Renal cortical epithelial cell (primary cell): ENCODE data around the gene SPEM3. TPM values are rescaled to one million over a fixed set of nuclear protein-coding genes. Genes with fewer than 3 reads are reported as not detected.

Experiments used
- DNase-seq: peaks from one replicate; pipeline ENCODE4 v3.0.0-alpha.2; 2011; ENCODE audit warnings: low read depth
- total RNA-seq: library from RNA; depleted of rRNA; stranded (reverse); fragments of >200 nt; gene quantifications from 2 replicates; pipeline ENCODE4 v1.2.3, GENCODE V29; 2014

SPEM3 gene
- total RNA-seq, 1 donor from 2014 or later = not detected

DNA sequence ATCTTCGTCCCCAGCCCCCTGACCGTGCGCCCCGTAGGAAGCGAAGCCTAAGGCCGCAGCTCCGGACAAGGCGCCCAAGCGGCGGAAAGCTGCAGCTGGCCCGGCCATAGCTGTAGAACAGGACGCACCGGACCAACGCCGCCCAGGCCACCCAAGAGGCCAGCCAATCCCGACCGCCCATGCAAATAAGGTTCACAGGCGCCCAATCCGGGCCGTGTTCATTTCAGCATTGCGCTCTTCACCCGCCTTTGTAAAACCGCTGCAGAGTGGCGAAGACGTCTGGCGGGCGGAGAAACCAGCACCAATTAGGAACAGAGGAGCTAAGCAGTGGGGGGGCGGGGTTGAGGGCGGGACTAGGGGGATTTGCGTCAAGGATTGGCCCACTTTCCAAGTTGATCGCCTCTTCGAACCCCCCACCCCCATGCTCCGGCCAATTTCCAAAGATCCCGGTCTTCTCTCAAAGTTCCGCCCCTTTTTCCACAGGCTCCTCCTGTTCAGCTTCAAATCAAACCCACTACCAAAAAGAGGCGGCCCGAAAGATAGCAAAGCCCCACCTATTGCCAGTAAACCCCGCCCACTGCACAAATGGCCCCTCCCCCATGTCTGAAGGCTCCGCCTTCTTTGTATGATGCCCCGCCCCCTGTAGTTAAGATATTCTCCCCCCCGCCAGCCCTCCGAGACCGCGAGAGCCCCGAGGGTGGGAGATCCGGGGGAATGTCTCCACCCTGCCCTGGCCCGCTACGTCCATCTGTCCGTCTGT is 24.5 kb upstream of the SPEM3 start, which contains the start of gene TMEM256:
TMEM256 (minus strand) TSS at position 121 of the 760 bp plus-strand sequence; CDS start at position 108, 13 bp downstream.
- DNase-seq = peak; percentile 97

DNA sequence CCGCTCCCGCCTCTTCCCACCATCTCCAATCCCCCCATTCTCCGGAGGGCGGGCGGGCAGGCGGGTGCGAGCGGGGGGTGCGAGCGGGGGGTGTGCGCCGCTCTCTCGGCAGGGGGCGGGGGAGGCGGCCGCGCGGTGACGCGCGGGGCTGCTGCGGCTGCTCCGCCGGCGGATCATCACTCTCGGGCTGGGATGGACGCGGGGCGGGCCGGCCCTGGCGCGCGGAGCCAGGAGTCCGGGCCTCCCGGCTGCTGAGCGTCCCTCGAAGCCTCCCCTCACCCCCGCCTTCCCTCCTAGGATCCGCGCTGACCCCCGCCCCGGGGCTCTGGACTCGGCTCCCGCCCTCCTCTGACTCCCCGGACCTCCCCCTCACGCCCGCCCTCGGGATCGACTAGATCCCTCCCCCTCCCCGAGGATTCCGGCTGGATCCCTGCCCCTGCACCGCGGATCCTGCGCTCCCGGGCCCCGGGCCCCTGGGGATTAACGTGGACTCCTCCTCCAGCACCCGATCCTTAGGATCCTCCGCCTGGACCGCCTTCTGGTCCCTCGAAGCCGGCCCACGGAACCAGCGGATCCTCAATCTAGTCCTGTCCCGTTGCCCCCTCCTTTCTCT is 23.8 kb upstream of the SPEM3 start:
- DNase-seq = no peak

- DNase-seq = no peak
Measured at GRCh38 chr17:7405350-7406234, 23.1 kb upstream of the SPEM3 start.

DNA sequence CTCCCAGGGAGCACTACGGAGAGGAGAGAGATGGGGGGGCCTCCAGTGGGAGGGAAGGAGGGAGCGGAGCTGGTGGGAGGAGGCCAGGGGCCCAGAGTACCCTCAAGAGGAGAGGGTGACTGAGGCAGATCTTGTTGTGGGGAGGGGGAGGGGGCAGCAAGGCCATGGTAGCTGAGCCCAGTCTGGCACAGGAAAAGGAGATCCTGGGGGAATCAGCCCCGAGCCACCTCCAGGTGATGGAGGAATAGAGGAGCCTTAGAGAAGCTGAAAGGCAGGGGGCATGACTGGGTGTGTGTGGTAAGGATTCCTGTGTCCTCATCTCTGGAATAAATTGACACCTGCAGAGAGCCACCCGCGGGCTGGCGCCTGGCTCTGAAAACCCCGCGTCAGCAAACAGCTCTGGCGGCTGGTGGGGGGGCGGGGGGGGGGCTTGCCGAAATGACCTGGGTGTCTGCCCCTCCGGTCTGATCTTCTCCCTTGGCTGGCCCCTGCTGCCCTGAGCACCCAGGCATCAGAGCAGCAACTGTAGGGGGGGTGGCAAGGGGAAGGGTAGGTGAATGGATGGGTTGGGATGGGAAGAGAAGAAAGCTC is 22.3 kb upstream of the SPEM3 start:
- no peak for DNase-seq

GRCh38 chr17:7407082-7407481 is 21.6 kb upstream of the SPEM3 start:
- DNase-seq = no peak

DNA sequence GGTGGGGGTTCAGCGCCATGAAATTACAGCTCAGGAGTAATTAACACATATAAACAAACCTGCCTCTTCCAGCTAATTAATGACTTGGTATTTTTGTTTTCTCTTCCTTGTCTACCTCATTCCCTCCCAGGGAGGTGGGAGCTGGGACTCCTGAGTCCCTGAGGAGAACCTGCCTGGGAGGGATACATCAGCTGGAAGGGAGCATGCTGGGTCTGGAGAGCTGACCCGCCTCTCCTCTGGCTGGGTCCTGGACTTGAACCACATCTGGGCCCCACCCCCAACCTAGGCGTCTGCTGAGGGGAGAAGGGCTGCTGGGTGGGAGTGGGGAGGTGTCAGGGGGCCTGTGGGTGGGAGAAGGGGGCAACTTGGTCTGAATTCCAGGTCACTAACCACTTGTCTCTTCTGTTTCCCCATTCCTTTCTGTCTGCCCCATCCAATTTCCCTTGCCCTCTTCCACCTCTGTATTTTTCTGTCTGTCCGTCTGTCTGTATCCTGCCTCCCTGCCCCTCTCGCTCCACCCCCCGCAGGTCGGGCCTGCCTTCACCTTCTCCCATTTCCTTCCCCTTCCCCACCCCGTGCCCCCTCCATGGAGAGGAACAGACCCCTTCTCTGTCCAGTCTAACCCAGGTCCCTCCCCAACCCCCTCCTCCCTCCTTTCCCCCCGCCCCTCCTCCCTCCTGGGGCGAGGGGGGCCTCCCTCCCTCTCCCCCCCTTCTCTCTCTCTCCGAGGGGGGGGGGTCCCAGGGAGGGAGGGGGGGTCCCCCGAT is 21.0 kb upstream of the SPEM3 start, which contains the start of gene NLGN2:
NLGN2 (plus strand) TSS at position 361 of the 767 bp plus-strand sequence. CDS start 411 bp downstream, outside the sequence.
- no peak for DNase-seq

DNA sequence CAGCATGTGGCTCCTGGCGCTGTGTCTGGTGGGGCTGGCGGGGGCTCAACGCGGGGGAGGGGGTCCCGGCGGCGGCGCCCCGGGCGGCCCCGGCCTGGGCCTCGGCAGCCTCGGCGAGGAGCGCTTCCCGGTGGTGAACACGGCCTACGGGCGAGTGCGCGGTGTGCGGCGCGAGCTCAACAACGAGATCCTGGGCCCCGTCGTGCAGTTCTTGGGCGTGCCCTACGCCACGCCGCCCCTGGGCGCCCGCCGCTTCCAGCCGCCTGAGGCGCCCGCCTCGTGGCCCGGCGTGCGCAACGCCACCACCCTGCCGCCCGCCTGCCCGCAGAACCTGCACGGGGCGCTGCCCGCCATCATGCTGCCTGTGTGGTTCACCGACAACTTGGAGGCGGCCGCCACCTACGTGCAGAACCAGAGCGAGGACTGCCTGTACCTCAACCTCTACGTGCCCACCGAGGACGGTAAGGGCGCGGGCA is 20.4 kb upstream of the SPEM3 start:
- no peak for DNase-seq

DNA sequence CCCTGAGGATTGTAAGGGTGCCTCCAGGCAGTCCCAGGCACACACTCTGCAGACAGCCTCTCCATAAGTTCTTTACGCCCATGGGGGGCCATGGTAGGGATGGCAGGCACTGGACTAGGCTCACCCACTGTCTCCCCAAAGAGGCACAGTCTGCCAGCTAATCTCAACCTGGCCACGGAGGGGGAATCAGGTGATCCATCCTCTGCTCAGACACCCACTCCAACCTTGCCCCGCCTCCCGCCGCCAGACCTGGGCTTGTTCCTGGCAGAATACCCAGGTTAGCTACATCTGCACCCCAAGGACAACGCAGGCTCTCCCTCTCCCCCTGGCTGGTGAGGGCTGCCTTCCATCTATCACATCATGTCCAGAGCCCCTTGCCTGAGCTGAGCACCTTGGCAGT is 19.8 kb upstream of the SPEM3 start:
- no peak for DNase-seq

GRCh38 chr17:7409716-7410115 is 18.9 kb upstream of the SPEM3 start:
- DNase-seq = no peak

GRCh38 chr17:7410634-7411426 is 17.8 kb upstream of the SPEM3 start:
- DNase-seq = no peak

GRCh38 chr17:7411427-7411750 is 17.3 kb upstream of the SPEM3 start:
- DNase-seq = no peak

- no peak for DNase-seq
Measured at GRCh38 chr17:7413346-7413985, 15.2 kb upstream of the SPEM3 start.

DNA sequence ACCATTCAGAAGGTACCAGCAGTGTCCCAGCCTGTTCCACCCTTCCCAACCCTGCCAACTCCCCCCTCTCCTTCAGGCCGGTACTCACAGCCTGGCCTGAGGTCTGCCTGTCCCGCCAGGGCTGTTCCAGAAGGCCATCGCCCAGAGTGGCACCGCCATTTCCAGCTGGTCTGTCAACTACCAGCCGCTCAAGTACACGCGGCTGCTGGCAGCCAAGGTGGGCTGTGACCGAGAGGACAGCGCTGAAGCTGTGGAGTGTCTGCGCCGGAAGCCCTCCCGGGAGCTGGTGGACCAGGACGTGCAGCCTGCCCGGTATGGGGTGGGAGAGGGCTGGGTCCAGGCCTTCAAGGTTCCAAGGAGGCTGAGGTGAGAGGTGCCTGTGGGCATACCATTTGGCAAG is 13.8 kb upstream of the SPEM3 start:
- no peak for DNase-seq

DNA sequence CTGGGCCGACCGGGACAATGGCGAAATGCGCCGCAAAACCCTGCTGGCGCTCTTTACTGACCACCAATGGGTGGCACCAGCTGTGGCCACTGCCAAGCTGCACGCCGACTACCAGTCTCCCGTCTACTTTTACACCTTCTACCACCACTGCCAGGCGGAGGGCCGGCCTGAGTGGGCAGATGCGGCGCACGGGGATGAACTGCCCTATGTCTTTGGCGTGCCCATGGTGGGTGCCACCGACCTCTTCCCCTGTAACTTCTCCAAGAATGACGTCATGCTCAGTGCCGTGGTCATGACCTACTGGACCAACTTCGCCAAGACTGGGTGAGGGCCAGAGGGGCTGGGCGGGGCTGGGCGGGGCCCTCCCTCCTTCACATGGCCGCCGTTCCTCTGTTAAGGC is 12.9 kb upstream of the SPEM3 start:
- no peak for DNase-seq

GRCh38 chr17:7416323-7416722 is 12.3 kb upstream of the SPEM3 start:
- DNase-seq = no peak

GRCh38 chr17:7417056-7417655 is 11.5 kb upstream of the SPEM3 start:
- DNase-seq = no peak

GRCh38 chr17:7418472-7419152 is 10.0 kb upstream of the SPEM3 start:
- DNase-seq = no peak

GRCh38 chr17:7419819-7420610 is 8.6 kb upstream of the SPEM3 start, which contains the start of gene SPEM1:
TSS of gene SPEM1 (plus strand) at chr17:7420324. CDS start at chr17:7420385, 61 bp downstream.
- DNase-seq = no peak
